NOMO-1 treated with dmso at 0.1 percent for 144 hours (cell line): ENCODE results near the gene PARD6G.

Experiments used
- DNase-seq: peaks from one replicate; lab custom pipeline; 2025; ENCODE audit not compliant: unreplicated experiment; lab: John Stamatoyannopoulos, UW

PARD6G gene

DNA sequence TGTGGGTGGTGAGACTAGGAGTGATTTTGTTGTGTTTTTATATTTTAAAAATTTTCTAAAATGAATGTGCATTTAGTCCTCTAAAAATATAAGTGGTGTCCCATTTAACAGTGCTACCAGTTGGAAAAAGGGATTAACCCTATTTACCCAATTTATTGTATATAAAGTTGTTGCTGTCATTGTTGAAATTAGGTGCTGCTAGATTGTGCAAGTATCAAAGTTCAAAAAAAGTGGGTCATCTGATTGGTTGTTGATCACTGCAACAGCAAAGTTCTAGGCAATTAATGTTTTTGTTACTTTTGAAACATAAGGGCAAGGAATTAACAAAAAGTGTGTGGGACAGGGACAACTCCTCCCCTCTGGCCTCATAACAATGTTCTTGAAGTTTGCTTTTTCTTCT, 97.6 kb downstream of the PARD6G start:
- DNase-seq: no peak

DNA sequence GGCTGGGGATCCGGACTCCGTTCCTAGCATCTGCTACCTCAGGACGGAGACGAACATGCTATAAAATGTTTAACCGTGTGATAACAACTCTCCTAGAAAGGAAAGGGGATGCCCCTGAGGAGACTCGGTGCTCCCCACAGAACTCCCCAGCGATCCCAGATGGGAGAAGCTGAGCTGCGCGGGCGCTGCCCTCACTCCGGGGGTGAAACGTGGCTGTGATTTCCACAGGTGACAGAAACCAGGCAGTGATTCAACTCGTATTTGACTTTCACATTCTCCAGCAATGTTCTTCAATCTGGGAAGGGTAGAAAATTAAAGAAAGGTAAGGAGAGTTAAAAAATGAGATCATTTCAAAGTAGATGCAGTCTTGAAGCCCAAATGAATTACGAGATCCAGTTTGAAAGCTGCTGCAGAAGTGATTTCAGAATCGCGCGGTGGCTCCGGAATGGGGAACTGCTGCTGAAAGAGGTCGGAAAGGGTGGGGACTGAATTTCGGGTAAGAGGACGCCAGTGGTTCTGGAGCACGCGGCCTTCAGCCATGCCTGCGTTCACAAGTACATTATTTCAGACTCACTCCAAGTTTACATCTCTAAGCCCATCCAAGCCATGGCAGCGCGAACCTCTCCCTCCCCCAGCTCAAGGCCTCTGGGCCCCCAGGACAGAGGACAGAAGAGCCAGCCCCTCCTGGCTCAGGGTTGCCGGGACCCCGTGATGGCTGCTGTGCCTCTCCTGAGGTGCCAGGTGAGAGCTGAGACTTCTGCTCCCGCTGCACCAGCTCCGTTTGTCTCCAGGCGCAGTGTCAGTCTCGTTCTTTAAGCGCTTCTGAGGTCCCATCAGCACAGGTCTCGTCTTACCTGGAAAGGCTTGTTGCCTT, 98.8 kb downstream of the PARD6G start:
- DNase-seq: peak; percentile 54

DNA sequence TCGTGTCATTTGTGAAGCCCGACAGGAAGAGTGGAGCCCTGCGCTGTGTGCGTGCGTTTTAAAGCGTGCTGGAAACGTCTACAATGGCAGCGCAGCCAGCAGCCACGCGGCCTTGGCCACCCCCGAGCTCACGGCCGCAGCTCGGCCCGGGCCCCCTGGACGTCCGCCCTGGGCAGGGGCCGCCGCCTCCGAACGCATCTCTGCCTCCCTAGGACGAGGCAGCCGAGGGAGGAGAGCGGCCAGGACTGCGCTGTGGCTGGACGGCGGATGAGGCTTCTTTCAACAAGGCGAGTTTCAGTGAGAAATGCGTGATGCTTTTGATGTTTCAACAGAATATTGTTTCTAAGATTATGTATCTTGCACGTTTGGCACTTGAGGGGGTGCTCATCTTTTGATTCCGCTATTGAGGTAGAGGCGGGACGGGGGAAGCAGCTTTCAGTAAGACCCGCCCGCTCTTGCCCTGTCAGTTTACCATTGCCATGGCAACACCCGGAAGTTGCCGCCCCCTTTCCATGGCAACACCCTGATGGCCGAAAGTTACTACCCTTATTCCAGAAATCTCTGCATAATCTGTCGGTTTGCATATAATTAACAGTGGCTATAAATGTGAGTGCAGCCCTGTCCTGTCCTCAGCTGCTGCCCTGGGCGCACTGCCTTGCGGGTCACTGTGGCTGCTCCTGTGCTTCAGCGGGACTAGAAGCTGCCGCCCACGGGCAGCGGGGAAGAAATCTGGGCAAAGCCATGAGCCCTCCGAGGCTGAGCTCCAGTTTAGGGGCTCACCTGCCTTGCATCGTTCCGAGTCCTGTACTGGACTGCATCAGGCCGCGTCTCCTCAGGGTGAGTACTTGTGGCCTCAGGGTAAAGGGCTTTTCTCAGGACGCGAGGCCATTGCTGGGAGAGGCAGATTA, 99.6 kb downstream of the PARD6G start:
- DNase-seq: peak; percentile 41

DNA sequence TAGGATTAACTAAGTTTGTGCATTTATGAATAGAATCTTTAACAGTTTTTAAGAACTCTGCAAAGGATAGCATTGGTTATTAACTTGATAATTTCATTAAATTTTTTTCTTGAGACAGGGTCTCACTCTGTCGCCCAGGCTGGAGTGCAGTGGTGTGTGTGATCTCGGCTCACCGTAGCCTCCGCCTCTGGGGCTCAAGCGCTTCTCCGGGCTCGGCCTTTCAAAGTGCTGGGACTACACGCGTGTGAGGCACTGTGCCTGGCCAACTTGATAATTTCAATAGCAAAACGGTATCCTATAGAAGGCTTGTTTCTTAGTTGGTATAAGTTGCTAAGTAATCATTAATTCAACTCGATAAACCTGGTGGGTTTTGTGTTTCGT, 100.3 kb downstream of the PARD6G start:
- no peak for DNase-seq

DNA sequence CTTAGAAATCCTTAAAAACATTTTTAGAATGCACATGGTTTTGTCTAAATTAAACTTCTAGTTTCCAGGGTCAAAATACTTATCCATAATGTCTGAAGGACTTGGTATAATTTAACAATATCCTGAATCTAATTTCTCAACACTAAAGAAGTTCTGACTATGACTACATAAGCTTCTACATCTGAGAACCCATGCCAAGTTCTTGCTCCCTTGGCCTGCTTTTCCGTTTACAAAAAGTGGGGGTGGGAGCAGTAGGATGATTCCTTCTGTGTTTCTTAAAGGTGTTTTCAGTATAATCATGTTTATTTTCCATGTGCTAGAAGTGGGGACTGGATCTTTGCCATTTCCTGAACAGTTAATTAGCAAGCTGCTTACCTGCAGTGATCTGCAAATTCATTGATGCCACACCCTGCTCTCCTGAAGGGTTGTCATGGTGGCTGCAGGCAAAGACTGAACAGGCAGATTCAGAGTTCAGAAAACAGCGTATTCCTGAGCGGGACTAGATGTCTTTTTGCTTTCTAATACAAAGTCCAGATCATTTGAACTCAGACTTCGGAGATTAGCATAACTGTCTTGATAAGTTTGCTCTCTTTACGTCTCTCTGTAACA, 102.0 kb downstream of the PARD6G start:
- no peak for DNase-seq

DNA sequence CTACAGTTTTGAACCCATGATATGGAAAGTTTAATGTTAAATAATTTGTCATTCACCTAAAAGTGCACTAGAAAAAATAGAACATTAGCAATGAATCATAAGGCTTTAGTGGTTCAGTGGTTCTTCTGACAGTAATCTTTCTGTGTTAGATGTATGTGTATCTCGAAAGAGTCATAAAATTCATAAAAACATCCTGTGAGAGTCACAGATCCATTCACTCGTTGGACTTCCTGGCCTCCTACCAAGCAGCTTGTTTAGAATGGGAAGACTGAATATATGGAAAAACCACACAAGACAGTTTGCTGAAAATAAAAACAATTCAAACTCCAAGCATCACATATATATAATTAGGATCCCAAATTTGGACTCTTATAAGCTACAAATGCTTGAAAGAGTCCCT, 103.4 kb downstream of the PARD6G start:
- no peak for DNase-seq

DNA sequence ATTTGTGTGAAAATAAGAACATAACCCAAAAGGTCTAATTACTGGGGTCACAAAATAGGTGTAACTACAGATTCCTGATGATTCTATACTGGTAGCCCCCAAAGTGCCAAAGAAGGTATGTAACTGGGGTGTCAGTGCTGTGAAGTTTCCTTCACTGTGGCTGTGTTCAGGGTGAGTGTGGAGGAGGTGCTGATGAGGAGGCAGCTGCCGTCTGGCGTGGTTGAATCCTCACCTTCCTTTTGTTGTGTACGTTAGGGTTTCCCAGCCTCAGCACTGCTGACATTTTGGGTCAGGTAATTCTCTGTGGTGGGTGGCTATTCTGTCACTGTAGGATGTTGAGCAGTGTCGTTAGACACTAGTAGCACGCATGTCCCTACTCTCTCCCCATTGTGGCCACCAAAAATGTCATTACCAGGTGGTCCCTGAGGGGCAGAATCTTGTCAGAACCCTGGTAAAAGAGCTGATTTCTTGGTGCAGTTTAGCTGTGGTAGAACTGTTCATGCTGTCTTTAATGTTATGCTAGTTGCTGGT, 106.8 kb downstream of the PARD6G start:
- no peak for DNase-seq

DNA sequence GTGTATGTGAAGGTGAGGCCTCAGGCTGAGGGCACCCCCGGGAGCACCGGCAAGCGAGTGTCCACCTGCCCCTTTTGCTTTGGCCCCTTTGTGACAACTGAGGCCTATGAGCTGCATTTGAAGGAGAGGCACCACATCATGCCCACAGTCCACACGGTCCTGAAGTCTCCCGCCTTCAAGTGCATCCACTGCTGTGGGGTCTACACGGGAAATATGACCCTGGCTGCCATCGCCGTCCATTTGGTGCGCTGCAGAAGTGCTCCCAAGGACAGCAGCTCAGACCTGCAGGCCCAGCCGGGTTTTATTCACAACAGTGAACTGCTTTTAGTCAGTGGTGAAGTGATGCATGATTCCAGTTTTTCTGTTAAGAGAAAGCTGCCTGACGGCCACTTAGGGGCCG, 109.3 kb downstream of the PARD6G start:
- no peak for DNase-seq

DNA sequence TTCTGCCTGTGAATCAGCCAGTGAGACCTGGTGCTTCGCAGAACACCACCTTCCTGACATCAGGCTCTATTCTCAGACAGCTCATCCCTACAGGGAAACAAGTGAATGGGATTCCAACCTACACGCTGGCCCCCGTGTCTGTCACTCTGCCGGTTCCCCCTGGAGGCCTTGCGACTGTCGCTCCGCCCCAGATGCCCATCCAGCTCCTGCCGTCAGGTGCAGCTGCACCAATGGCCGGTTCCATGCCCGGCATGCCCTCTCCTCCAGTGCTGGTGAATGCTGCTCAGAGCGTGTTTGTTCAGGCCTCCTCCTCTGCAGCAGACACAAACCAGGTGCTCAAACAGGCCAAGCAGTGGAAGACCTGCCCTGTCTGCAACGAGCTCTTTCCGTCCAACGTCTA, 110.2 kb downstream of the PARD6G start:
- DNase-seq: no peak

DNA sequence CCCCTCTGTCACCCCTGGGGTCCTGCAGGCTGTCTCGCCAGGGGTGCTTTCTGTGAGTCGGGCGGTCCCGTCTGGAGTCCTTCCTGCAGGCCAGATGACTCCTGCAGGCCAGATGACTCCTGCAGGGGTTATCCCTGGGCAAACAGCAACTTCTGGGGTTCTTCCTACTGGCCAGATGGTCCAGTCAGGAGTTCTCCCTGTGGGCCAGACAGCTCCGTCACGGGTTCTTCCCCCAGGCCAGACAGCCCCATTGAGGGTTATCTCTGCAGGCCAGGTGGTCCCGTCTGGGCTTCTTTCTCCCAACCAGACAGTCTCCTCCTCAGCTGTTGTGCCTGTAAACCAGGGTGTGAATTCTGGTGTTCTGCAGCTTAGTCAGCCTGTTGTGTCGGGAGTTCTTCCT, 110.6 kb downstream of the PARD6G start:
- DNase-seq: no peak

DNA sequence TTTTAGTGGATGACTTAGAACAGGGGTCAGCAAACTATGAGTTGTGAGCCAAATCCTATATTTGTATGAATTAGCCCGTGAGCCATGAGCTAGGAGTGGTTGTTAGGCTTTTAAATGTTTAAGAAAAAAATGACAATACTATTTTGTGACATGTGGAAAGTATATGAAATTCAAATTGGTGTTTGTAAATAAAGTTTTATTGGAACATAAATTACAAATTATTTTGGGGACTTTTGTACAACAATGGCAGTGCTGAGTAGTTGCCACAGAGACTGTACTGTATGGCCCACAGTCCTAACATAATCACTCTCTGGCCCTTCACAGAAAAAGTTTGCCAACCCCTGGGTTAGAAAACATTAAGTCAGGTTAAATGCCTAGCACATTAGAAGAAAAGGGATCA, 112.2 kb downstream of the PARD6G start:
- no peak for DNase-seq

DNA sequence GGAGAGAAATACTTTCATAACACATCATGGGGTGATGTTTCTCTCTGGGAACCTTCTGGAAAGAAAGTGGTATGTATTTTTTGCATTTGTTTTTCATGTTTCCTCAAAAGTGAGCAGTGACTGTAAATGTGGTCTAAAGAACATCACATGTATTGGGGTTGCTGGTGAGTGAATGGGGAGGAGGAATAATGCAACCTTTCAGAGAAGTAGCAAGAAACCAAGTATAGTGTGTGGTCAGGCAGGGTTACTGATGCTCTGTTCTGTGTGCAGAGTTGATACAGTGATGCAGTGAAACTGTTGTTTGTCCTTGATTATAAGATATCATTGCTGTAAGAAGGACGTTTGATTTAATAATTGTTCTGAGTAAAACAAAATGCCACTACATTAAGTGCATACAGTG, 114.2 kb downstream of the PARD6G start:
- DNase-seq: no peak

DNA sequence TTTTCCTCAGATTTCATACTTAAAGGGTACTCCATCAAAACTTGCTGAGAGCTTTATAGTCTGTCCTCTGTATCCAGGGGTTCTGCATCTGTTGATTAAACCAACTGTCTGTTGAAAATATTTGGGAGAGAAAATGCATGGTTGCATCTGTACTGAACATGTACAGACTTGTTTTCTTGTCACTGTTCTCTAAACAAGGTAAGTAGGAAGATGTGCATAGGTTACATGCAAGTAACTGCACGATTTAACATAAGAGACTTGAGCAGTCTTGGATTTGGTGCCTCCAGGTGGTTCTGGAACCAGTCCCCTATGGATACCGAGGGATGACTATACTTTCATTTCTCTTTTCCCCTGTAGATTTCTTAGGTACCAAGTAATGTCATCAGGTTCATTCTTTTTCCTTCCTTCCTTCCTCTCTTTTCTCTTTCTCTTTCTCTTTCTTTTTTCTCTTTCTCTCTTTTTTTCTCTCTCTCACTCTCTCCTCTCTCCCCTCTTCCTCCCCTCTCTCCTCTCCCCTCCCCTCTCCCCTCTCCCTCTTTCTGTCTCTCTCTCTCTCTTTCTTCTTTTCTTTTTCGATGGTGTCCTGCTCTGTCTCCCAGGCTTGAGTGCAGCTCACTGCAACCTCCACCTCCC, 115.0 kb downstream of the PARD6G start:
- no peak for DNase-seq

DNA sequence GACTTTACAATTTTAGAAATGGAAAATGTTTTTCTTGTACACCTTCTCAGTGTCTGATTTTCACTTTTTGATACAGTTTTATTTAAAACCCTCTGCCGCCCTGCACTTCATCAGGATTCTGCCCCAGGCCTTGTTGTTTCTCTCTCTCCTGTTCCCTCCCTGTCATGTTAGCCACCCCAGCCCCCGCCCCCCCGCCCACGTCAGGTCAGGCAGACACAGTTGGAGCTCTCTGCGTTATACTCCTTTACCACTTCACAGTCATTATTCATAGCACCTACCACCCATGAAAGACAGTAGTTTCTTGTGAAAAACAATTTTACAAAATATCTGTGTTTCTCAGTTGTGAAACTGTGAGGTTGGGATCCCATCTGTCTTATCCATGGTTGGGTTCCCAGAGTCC, 116.8 kb downstream of the PARD6G start:
- no peak for DNase-seq

DNA sequence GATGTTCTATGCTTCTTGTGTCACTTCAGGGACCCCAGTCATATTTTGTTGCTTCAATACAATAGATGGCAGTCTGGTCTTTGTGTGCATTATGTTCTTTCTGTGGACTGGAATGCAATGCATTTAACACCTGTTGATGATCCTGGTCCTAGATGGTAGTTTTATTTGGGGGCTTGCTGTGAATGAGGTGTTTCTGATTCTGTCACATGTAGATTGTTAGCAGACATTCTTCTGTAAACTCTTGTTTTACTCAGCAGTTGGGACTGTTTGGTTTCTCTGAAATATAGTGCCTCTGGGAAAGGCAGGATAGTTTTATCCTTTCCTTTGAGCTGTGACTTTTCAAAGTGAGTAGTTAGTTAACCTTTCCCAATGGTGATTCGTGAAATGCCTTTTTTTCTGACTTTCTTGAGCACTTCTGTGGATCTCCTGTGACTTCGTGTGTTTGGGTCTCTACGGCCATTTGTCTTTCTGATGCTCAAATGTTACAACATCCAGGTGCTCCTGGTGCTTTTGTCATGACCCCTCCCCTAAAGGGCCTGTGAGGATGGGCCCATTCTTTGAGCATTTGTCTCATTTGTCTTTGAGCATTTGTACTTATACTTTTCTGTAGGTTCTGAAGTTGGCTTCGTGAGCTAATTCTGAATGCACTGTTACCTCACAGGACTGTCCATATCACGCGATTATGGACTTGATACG, 117.5 kb downstream of the PARD6G start:
- DNase-seq: no peak

DNA sequence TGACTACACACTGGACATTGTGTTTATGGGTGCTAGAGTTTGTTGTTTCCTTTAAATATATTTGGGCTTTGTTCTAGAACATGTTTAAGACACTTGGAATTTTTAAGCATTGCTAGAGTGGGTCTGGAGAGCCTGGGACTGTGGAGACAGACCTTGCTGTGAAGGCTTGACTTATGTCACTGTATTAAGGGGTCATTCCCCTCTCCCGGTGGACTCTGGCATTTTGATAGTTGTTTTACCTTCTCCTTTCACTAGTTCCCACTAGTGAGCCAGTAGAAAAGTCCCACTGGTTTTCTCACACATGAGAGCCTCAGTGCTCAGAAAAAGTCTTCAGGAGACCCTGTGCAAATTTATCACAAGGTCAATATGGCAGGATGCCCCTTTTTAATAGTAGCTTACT, 119.7 kb downstream of the PARD6G start:
- no peak for DNase-seq

DNA sequence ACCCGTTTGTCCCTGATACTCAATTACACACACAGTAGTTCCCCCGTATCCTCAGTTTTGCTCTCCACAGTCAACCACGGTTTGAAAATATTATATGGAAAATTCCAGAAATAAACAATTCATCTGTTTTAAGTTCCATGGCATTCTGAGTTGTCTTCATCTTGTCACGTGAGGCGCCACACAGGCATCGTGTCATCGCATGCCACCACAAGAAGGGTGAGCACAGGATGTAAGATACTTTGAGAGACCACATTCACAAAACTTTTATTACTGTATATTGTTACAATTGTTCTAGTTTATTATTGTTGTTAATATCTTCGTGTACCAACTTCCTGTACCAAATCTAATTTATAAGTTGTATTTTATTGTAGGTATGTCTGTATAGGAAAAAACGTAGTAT, 120.5 kb downstream of the PARD6G start:
- no peak for DNase-seq

DNA sequence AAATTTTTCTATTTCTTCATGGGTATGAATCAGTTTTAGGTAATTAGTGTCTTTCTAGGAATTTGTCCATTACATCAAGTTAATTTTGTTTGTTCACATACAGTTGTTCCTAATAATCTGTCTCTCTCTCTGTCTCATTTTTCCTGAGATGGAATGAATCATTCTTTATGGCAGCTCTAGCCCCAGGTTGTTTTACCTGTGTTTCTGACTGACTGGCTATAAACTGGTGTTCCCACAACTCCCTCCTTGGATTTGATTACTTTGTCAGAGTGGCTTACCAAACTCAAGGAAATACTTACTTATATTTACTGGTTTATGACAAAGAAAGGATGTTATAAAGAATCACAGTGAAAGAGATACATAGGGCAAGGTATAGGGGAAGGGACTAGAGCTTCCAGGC, 123.2 kb downstream of the PARD6G start:
- no peak for DNase-seq

DNA sequence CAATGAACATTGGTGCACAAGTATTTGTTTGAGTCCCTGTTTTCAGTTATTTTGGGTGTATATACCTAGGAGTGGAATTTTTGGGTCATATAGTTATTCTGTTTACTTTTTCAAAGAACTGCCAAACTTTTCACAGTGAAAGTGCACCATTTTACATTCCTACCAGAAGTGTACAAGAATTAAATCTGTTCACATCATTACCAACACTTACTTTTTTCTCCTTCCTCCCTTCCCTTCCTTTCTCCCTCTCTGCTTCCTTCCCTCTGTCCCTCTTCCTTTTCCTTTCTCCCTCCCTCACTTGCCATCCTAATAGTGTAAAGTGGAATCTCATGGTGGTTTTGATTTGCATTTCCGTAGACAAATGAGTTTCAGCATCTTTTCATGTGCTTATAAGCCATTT, 126.4 kb downstream of the PARD6G start:
- DNase-seq: no peak

DNA sequence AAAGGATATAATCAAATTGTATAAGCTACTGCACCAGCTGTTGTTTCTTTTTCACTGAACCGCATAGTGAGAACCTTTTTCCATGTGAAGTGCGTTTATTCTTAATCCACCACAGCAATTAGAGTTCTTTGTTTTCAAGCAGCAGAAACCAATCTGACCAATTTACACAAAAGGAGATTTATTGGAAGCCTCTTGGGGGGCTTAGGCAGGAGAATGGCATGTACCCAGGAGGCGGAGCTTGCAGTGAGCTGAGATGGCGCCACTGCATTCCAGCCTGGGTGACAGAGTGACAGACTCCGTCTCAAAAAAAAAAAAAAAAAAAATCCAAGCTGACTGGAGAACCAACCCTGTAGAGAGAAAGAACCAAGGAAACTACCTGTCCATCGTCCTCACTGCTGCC, 128.2 kb downstream of the PARD6G start:
- DNase-seq: no peak
